Activated T-helper 9 cell treated with anti-CD3 and anti-CD28 coated beads, Interleukin-2, amount 50 U/mL, for 16 hours (primary cell): Measurements from ENCODE around the gene EXOC6B.
"Not testable (repeated sequence)": the region's sequence is repeated elsewhere in the genome, so short reads cannot be mapped to it uniquely, and the experiment has no call there.

ENCODE experiments used
- DNase-seq: peaks from one replicate; pipeline ENCODE4 v3.0.0-alpha.2; 2020; ENCODE audit warnings: low read depth

Gene EXOC6B

GRCh38 chr2:72604468-72604867 is 221.4 kb downstream of the EXOC6B start:
- DNase-seq, result no peak

- no peak for DNase-seq
Measured at GRCh38 chr2:72603481-72603880, 222.4 kb downstream of the EXOC6B start.

- no peak for DNase-seq
Measured at GRCh38 chr2:72602711-72603110, 223.1 kb downstream of the EXOC6B start.

GRCh38 chr2:72602095-72602494 is 223.7 kb downstream of the EXOC6B start:
- DNase-seq, result no peak

GRCh38 chr2:72583836-72584235 is 242.0 kb downstream of the EXOC6B start:
- DNase-seq, result not testable (repeated sequence)

GRCh38 chr2:72583376-72583775 is 242.5 kb downstream of the EXOC6B start:
- DNase-seq, result no peak

GRCh38 chr2:72581560-72582181 is 244.2 kb downstream of the EXOC6B start:
- no peak for DNase-seq

GRCh38 chr2:72579591-72580180 is 246.1 kb downstream of the EXOC6B start:
- DNase-seq, result no peak

GRCh38 chr2:72576861-72577260 is 249.0 kb downstream of the EXOC6B start:
- DNase-seq, result no peak

- DNase-seq, result no peak
Measured at GRCh38 chr2:72576459-72576858, 249.4 kb downstream of the EXOC6B start.

- DNase-seq, result no peak
Measured at GRCh38 chr2:72574886-72575285, 250.9 kb downstream of the EXOC6B start.

- DNase-seq, result no peak
Measured at GRCh38 chr2:72573232-72573631, 252.6 kb downstream of the EXOC6B start.

- no peak for DNase-seq
Measured at GRCh38 chr2:72572501-72572900, 253.3 kb downstream of the EXOC6B start.

- DNase-seq, result no peak
Measured at GRCh38 chr2:72570413-72570812, 255.4 kb downstream of the EXOC6B start.

GRCh38 chr2:72562451-72563153 is 263.2 kb downstream of the EXOC6B start:
- no peak for DNase-seq

GRCh38 chr2:72561621-72562318 is 264.1 kb downstream of the EXOC6B start:
- DNase-seq, result no peak

GRCh38 chr2:72555943-72556342 is 269.9 kb downstream of the EXOC6B start:
- DNase-seq, result no peak

- DNase-seq, result not testable (repeated sequence)
Measured at GRCh38 chr2:72555363-72555762, 270.5 kb downstream of the EXOC6B start.

- DNase-seq, result not testable (repeated sequence)
Measured at GRCh38 chr2:72554910-72555309, 270.9 kb downstream of the EXOC6B start.

- no peak for DNase-seq
Measured at GRCh38 chr2:72554381-72554780, 271.5 kb downstream of the EXOC6B start.

GRCh38 chr2:72548081-72548764 is 277.6 kb downstream of the EXOC6B start:
- no peak for DNase-seq

- DNase-seq, result no peak
Measured at GRCh38 chr2:72545790-72546189, 280.0 kb downstream of the EXOC6B start.
